Measurements from ENCODE around the gene EFNA5. TPM values are rescaled to one million over a fixed set of nuclear protein-coding genes. Genes with fewer than 3 reads are reported as not detected.

EFNA5 gene
- total and polyA plus RNA-seq, 10 of the 15 experiments (the other 5 are each of a cell fraction or from before 2014, with no cell fraction given), result 0.19 to 12.6 (median 3.9) TPM

DNA sequence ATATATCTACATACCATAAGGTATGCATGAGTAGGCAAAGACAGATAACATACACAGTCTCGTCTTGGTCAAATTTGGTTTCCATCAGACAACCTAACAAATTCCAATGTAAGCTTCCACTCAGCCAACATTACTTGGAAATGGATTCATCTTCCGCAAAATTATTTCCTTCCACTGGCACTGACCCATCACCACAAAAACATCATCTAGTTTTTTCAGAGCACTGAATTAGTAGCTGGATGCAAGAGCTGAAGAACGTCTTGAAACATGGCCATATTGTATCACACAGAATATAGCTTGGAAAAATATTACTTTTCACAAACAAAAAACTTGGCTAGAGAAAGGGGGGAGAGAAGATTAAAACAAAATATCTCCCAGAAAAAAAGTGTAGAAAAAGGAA is 73.5 kb downstream of the EFNA5 start:
- H3K79me2 ChIP-seq (ENCODE audit: control insufficient read depth, insufficient read depth, low read length), result peaks cover 26% of the 10 kb centered on the region
- no peak overlapping the region for H3K4me2 ChIP-seq (ENCODE audit: control insufficient read depth, insufficient read depth)
- no peak overlapping the region for H3K27ac ChIP-seq (ENCODE audit: control insufficient read depth, insufficient read depth)
- FAIRE-seq (no peak), DNase-seq (ENCODE audit: low read depth, low spot score) (no peak), ATAC-seq (no peak)
- ChIA-PET POLR2A (interaction anchor here (0.6 to 1.0 kb wide), 2 partner anchors 20 to 45 kb away, joined by 3 to 6 read pairs; no protein-coding TSS in a partner anchor), RAD21 (ENCODE audit: unreplicated experiment) (interaction anchor here (0.8 kb wide), 1 partner anchor 15 kb away, joined by 3 read pairs; no protein-coding TSS in a partner anchor), CTCF (interaction anchor here (1.0 to 1.5 kb wide), 3 partner anchors 21 to 73 kb away, joined by 3 to 4 read pairs (median 3); no protein-coding TSS in a partner anchor), SMC1A (ENCODE audit: uncharacterized antibody, unreplicated experiment) (interaction anchor here (0.7 to 1.4 kb wide), 3 partner anchors 9 to 25 kb away, joined by 3 to 4 read pairs (median 3); no protein-coding TSS in a partner anchor)
- no peaks in the 10 kb centered on the region for H3K27me3 ChIP-seq (replicated peaks in 1 of 2; ENCODE audit: control insufficient read depth in 2 of 2, insufficient read depth in 2 of 2, low read length in 1 of 2)
- no peaks in the 10 kb centered on the region for H3K36me3 ChIP-seq (ENCODE audit: control insufficient read depth in 2 of 2, insufficient read depth in 2 of 2, low read length in 1 of 2)
- TF ChIP-seq TARDBP (IDR thresholded peaks at IDR 0.05; ENCODE audit: borderline replicate concordance) (no peak), SIN3A (IDR thresholded peaks at IDR 0.05; ENCODE audit: low read depth, low read length) (no peak), USF1 (IDR thresholded peaks at IDR 0.05; ENCODE audit: borderline replicate concordance, extremely low read length, insufficient read depth, low read depth, low read length) (no peak), FOS (IDR thresholded peaks at IDR 0.05; ENCODE audit: borderline replicate concordance, extremely low read depth, insufficient read length) (no peak), STAT3 (IDR thresholded peaks at IDR 0.05; ENCODE audit: low read depth, low read length) (no peak), CBX5 (IDR thresholded peaks at IDR 0.05; ENCODE audit: low read depth) (no peak), EED (IDR thresholded peaks at IDR 0.05; ENCODE audit: low read depth) (no peak), DPF2 (IDR thresholded peaks at IDR 0.05) (no peak)
- H2AFZ ChIP-seq (ENCODE audit: control insufficient read depth, low read depth, low read length), result no peak overlapping the region
- no peaks in the 10 kb centered on the region; the same call in 2 of the 3 replicates for H3K9me3 ChIP-seq (replicated peaks; ENCODE audit: control insufficient read depth, insufficient read depth, low read length)
- WGBS (ENCODE audit: insufficient coverage, insufficient replicate concordance, low lambda C conversion rate, missing lambda C conversion rate), result 62% methylated on average over 3 of the region's 3 CpGs
- in situ Hi-C loops (cut with MboI) (no loop called here), intact Hi-C loops (cut with micrococcal nuclease; ENCODE audit: unreplicated experiment) (no loop called here)
- no peak overlapping the region for H3K9ac ChIP-seq (ENCODE audit: control insufficient read depth, insufficient read depth, low read length)
- H3K4me1 ChIP-seq (ENCODE audit: control insufficient read depth, insufficient read depth, low read length), result no peaks in the 10 kb centered on the region
- no peaks in the 10 kb centered on the region for H4K20me1 ChIP-seq (ENCODE audit: control insufficient read depth, insufficient read depth)
- BruUV-seq (replicated peaks), result no TSS peak
- H3K4me3 ChIP-seq, result no peak overlapping the region
